H9 (cell line): ENCODE results near the gene MAD1L1. TPM values are rescaled to one million over a fixed set of nuclear protein-coding genes. Genes with fewer than 3 reads are reported as not detected.
A peak's percentile ranks its signal among the peaks of the same experiment; 100 is the strongest.

Experiments used
- DNase-seq: peaks from one replicate; pipeline ENCODE4 v3.0.0-alpha.2; 2017
- H2AFZ ChIP-seq: one replicate; pipeline ENCODE4 v1.6.1; 2013; ENCODE audit warnings: mild to moderate bottlenecking, low read length, control low read depth, moderate library complexity
- H2AK5ac ChIP-seq: 2 replicates; pipeline ENCODE4 v1.6.1; 2013; ENCODE audit warnings: low read length, control low read depth, mixed read lengths; ENCODE audit not compliant: insufficient read length
- H2BK120ac ChIP-seq: one replicate; pipeline ENCODE4 v1.6.1; 2013; ENCODE audit warnings: low read depth, mild to moderate bottlenecking, low read length, control low read depth, inconsistent platforms; ENCODE audit not compliant: poor library complexity, severe bottlenecking
- H2BK12ac ChIP-seq: 2 replicates; pipeline ENCODE4 v1.6.1; 2013; ENCODE audit warnings: low read length, control low read depth, mixed read lengths, low read depth; ENCODE audit not compliant: insufficient read length
- H2BK15ac ChIP-seq: 2 replicates; pipeline ENCODE4 v1.6.1; 2013; ENCODE audit warnings: low read depth, low read length, control low read depth
- H2BK20ac ChIP-seq: one replicate; pipeline ENCODE4 v1.6.1; 2013; ENCODE audit warnings: low read depth, mild to moderate bottlenecking, low read length, control low read depth, inconsistent platforms; ENCODE audit not compliant: poor library complexity, severe bottlenecking
- H2BK5ac ChIP-seq: 2 replicates; pipeline ENCODE4 v1.6.1; 2013; ENCODE audit warnings: low read length, control low read depth, mixed read lengths; ENCODE audit not compliant: insufficient read length
- H3K14ac ChIP-seq: 2 replicates; pipeline ENCODE4 v1.6.1; 2013; ENCODE audit warnings: low read length, control low read depth; ENCODE audit not compliant: insufficient read depth
- H3K18ac ChIP-seq: 2 replicates; pipeline ENCODE4 v1.6.1; 2013; ENCODE audit warnings: low read depth, mild to moderate bottlenecking, mixed read lengths, low read length, control low read depth; ENCODE audit not compliant: insufficient read length
- H3K23ac ChIP-seq: 2 replicates; pipeline ENCODE4 v1.6.1; 2013; ENCODE audit warnings: low read length, control low read depth, mixed read lengths, low read depth; ENCODE audit not compliant: insufficient read length
- H3K23me2 ChIP-seq: 2 replicates; pipeline ENCODE4 v1.6.1; 2013; ENCODE audit warnings: low read depth, mild to moderate bottlenecking, mixed read lengths, low read length, control low read depth; ENCODE audit not compliant: insufficient read length, poor library complexity, severe bottlenecking
- H3K27ac ChIP-seq: 2 replicates; pipeline ENCODE4 v1.5.1; 2013; ENCODE audit warnings: low read length, control low read depth, mixed read lengths, low read depth; ENCODE audit not compliant: insufficient read length
- H3K27me3 ChIP-seq: 2 replicates; pipeline ENCODE4 v1.6.1; 2013; ENCODE audit warnings: low read length, control low read depth, inconsistent platforms; ENCODE audit not compliant: insufficient read depth
- H3K4ac ChIP-seq: 2 replicates; pipeline ENCODE4 v1.6.1; 2013; ENCODE audit warnings: low read depth, mild to moderate bottlenecking, control low read depth, inconsistent platforms, low read length, moderate library complexity
- H3K4me1 ChIP-seq: 2 replicates; pipeline ENCODE4 v1.6.1; 2013; ENCODE audit warnings: low read length, control low read depth, inconsistent platforms; ENCODE audit not compliant: insufficient read depth
- H3K4me2 ChIP-seq: 2 replicates; pipeline ENCODE4 v1.6.1; 2013; ENCODE audit warnings: low read length, control low read depth, mixed read lengths; ENCODE audit not compliant: insufficient read length, insufficient read depth
- H3K56ac ChIP-seq: 2 replicates; pipeline ENCODE4 v1.6.1; 2013; ENCODE audit warnings: low read depth, mild to moderate bottlenecking, mixed read lengths, low read length, control low read depth; ENCODE audit not compliant: insufficient read length
- H3K79me1 ChIP-seq: 2 replicates; pipeline ENCODE4 v1.6.1; 2013; ENCODE audit warnings: low read depth, mild to moderate bottlenecking, moderate library complexity, low read length, control low read depth, inconsistent platforms; ENCODE audit not compliant: insufficient read depth, poor library complexity, severe bottlenecking
- H3K79me2 ChIP-seq: 2 replicates; pipeline ENCODE4 v1.6.1; 2013; ENCODE audit warnings: low read length, control low read depth, inconsistent platforms; ENCODE audit not compliant: insufficient read depth
- H3K9ac ChIP-seq: 2 replicates; pipeline ENCODE4 v1.6.1; 2013; ENCODE audit warnings: low read length, control low read depth, mixed read lengths; ENCODE audit not compliant: insufficient read length; ENCODE audit errors: extremely low read depth
- H3K9me3 ChIP-seq: one replicate; pipeline ENCODE4 v1.6.1; 2013; ENCODE audit warnings: low read depth, low read length, inconsistent platforms; ENCODE audit not compliant: control insufficient read depth
- H3T11ph ChIP-seq: one replicate; pipeline ENCODE4 v1.6.1; 2013; ENCODE audit warnings: mild to moderate bottlenecking, low read length, control low read depth, inconsistent platforms
- H4K20me1 ChIP-seq: one replicate; pipeline ENCODE4 v1.6.1; 2013; ENCODE audit not compliant: control insufficient read depth, insufficient read length, insufficient read depth
- H4K5ac ChIP-seq: 2 replicates; pipeline ENCODE4 v1.6.1; 2013; ENCODE audit warnings: low read depth, mild to moderate bottlenecking, mixed read lengths, low read length, control low read depth; ENCODE audit not compliant: insufficient read length
- H4K8ac ChIP-seq: replicated peaks from 2 replicates; pipeline ENCODE4 v1.6.1; 2013; ENCODE audit warnings: low read length, control low read depth, mixed read lengths, low read depth; ENCODE audit not compliant: insufficient read length
- H4K91ac ChIP-seq: 2 replicates; pipeline ENCODE4 v1.6.1; 2013; ENCODE audit warnings: low read depth, mild to moderate bottlenecking, moderate library complexity, mixed read lengths, low read length, control low read depth; ENCODE audit not compliant: insufficient read length
- H3K27ac Mint-ChIP-seq, 3 experiments: 2 replicates in 2 of 3; 3 replicates in 1 of 3; pipeline ENCODE4 v1.8.0; 2020 to 2021; ENCODE audit warnings: mixed read lengths in 3 of 3, mild to moderate bottlenecking in 1 of 3, moderate library complexity in 1 of 3
- H3K27me3 Mint-ChIP-seq: 2 replicates; pipeline ENCODE4 v1.8.0; 2021; ENCODE audit warnings: low read depth, mild to moderate bottlenecking, moderate library complexity, mixed read lengths
- H3K36me3 Mint-ChIP-seq, 3 experiments: 2 replicates in 2 of 3; 3 replicates in 1 of 3; pipeline ENCODE4 v1.8.0; 2020 to 2021; ENCODE audit warnings: low read depth in 3 of 3, mixed read lengths in 3 of 3; ENCODE audit not compliant: insufficient read depth in 1 of 3
- H3K4me1 Mint-ChIP-seq, 2 experiments: 2 replicates each; pipeline ENCODE4 v1.8.0; 2020; ENCODE audit warnings: mixed read lengths in 2 of 2
- H3K4me3 Mint-ChIP-seq, 2 experiments: 2 replicates in 1 of 2; 3 replicates in 1 of 2; pipeline ENCODE4 v1.8.0; 2020 to 2021; ENCODE audit warnings: mild to moderate bottlenecking in 2 of 2, mixed read lengths in 2 of 2, moderate library complexity in 1 of 2
- H3K9me3 Mint-ChIP-seq, 2 experiments: 2 replicates in 1 of 2; 3 replicates in 1 of 2; pipeline ENCODE4 v1.8.0; 2020; ENCODE audit warnings: mild to moderate bottlenecking in 2 of 2, mixed read lengths in 2 of 2, moderate library complexity in 1 of 2
- WGBS: extraction: QIAGEN DNeasy Blood & Tissue Kit; methylation state at CpG from one replicate; pipeline ENCODE4 v1.1.7; 2013; ENCODE audit warnings: missing lambda C conversion rate, low lambda C conversion rate, mixed read lengths; ENCODE audit not compliant: insufficient read length; ENCODE audit errors: extremely low coverage; 5-methylcytosine and 5-hydroxymethylcytosine counted together
- total RNA-seq: library from RNA; stranded (reverse); gene quantifications from 2 replicates; pipeline ENCODE4 v1.2.1, GENCODE V29; 2021
- TF ChIP-seq, protein P1 (sequence below): fragments of 200-600 bp; sonication (generic); conservative IDR thresholded peaks from 3 replicates; pipeline ENCODE4 v1.8.0; 2021; ENCODE audit warnings: antibody characterized with exemption, mild to moderate bottlenecking

MAD1L1 gene
- total RNA-seq, 1 experiment from 2014 or later: 39.0 TPM

GRCh38 chr7:1915956-1916600 lies 316.7 kb downstream of the MAD1L1 start:
- H3K4me1 Mint-ChIP-seq: peaks cover 3% of the 10 kb centered on the region in 2 experiments
- Histone ChIP-seq H3K79me1 (no peaks in the 10 kb centered on the region), H2AFZ (no peak overlapping the region), H3K4ac (no peak overlapping the region), H2BK15ac (no peak overlapping the region), H4K5ac (no peak overlapping the region), H3K18ac (no peak overlapping the region), H2AK5ac (no peak overlapping the region), H2BK5ac (no peak overlapping the region), H3K23ac (no peak overlapping the region), H3K79me2 (no peaks in the 10 kb centered on the region), H3K27ac (no peak overlapping the region), H4K8ac (no peak overlapping the region), H3K9ac (no peak overlapping the region), H2BK20ac (no peak overlapping the region), H4K91ac (no peak overlapping the region), H4K20me1 (no peaks in the 10 kb centered on the region), H3K27me3 (no peaks in the 10 kb centered on the region), H3K9me3 (no peaks in the 10 kb centered on the region), H3T11ph (no peak overlapping the region), H3K14ac (no peak overlapping the region), H3K4me1 (no peaks in the 10 kb centered on the region), H3K23me2 (no peaks in the 10 kb centered on the region), H2BK120ac (no peak overlapping the region), H2BK12ac (no peak overlapping the region), H3K56ac (no peak overlapping the region), H3K4me2 (no peak overlapping the region)
- no peaks in the 10 kb centered on the region for H3K9me3 Mint-ChIP-seq
- H3K27ac Mint-ChIP-seq: peak overlapping the region in 2 of 3 experiments; percentile 29 to 81; a peak in 4 of 7 replicates
- whole genome bisulfite sequencing: no CpG with 5 or more reads among the region's 28 CpGs
- H3K27me3 Mint-ChIP-seq: no peaks in the 10 kb centered on the region
- no peaks in the 10 kb centered on the region for H3K36me3 Mint-ChIP-seq
- TF ChIP-seq, protein P1, sequence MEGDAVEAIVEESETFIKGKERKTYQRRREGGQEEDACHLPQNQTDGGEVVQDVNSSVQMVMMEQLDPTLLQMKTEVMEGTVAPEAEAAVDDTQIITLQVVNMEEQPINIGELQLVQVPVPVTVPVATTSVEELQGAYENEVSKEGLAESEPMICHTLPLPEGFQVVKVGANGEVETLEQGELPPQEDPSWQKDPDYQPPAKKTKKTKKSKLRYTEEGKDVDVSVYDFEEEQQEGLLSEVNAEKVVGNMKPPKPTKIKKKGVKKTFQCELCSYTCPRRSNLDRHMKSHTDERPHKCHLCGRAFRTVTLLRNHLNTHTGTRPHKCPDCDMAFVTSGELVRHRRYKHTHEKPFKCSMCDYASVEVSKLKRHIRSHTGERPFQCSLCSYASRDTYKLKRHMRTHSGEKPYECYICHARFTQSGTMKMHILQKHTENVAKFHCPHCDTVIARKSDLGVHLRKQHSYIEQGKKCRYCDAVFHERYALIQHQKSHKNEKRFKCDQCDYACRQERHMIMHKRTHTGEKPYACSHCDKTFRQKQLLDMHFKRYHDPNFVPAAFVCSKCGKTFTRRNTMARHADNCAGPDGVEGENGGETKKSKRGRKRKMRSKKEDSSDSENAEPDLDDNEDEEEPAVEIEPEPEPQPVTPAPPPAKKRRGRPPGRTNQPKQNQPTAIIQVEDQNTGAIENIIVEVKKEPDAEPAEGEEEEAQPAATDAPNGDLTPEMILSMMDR: no peak
- no peak for DNase-seq
- H3K4me3 Mint-ChIP-seq: no peak overlapping the region
